ENCODE measurements around the gene CAMSAP1.
A peak's percentile ranks its signal among the peaks of the same experiment; 100 is the strongest.

- peak; percentile 66 for TF ChIP-seq CTCF (IDR thresholded peaks at IDR 0.05; ENCODE audit: low read depth, low read length)
- TF ChIP-seq EZH2phosphoT487 (IDR thresholded peaks at IDR 0.05; ENCODE audit: low read depth) = no peak
Measured at GRCh38 chr9:135797507-135798262, 109.7 kb downstream of the CAMSAP1 start.

Measured in OCI-LY3 (cell line).